Measurements from ENCODE around the gene CELA2A.
"Not testable (repeated sequence)": the region's sequence is repeated elsewhere in the genome, so short reads cannot be mapped to it uniquely, and the experiment has no call there.

Gene CELA2A

GRCh38 chr1:15425521-15425920 lies 31.0 kb upstream of the CELA2A start:
- DNase-seq (ENCODE audit: low read depth), result no peak

GRCh38 chr1:15425958-15426357 lies 30.6 kb upstream of the CELA2A start:
- no peak for DNase-seq (ENCODE audit: low read depth)

GRCh38 chr1:15426492-15427279 lies 29.8 kb upstream of the CELA2A start:
- no peak for DNase-seq (ENCODE audit: low read depth)

GRCh38 chr1:15427280-15427666 lies 29.3 kb upstream of the CELA2A start:
- no peak for DNase-seq (ENCODE audit: low read depth)

- DNase-seq (ENCODE audit: low read depth), result not testable (repeated sequence)
Measured at GRCh38 chr1:15428252-15428651, 28.3 kb upstream of the CELA2A start.

GRCh38 chr1:15428815-15429435 lies 27.6 kb upstream of the CELA2A start:
- no peak for DNase-seq (ENCODE audit: low read depth)

- no peak for DNase-seq (ENCODE audit: low read depth)
Measured at GRCh38 chr1:15429701-15430149, 26.8 kb upstream of the CELA2A start.

- peak; percentile 62 for DNase-seq (ENCODE audit: low read depth)
Measured at GRCh38 chr1:15430787-15431570, 25.6 kb upstream of the CELA2A start.

GRCh38 chr1:15431571-15431948 lies 25.0 kb upstream of the CELA2A start:
- DNase-seq (ENCODE audit: low read depth), result no peak

- no peak for DNase-seq (ENCODE audit: low read depth)
Measured at GRCh38 chr1:15432324-15432723, 24.2 kb upstream of the CELA2A start.

GRCh38 chr1:15433471-15433870 lies 23.1 kb upstream of the CELA2A start:
- no peak for DNase-seq (ENCODE audit: low read depth)

- not testable (repeated sequence) for DNase-seq (ENCODE audit: low read depth)
Measured at GRCh38 chr1:15434739-15435138, 21.8 kb upstream of the CELA2A start.

GRCh38 chr1:15435239-15436077 lies 21.1 kb upstream of the CELA2A start:
- DNase-seq (ENCODE audit: low read depth), result no peak

GRCh38 chr1:15436881-15437442 lies 19.6 kb upstream of the CELA2A start:
- no peak for DNase-seq (ENCODE audit: low read depth)

- no peak for DNase-seq (ENCODE audit: low read depth)
Measured at GRCh38 chr1:15439325-15439724, 17.2 kb upstream of the CELA2A start.

- DNase-seq (ENCODE audit: low read depth), result no peak
Measured at GRCh38 chr1:15440357-15440756, 16.2 kb upstream of the CELA2A start.

GRCh38 chr1:15441247-15441646 lies 15.3 kb upstream of the CELA2A start:
- no peak for DNase-seq (ENCODE audit: low read depth)

- no peak for DNase-seq (ENCODE audit: low read depth)
Measured at GRCh38 chr1:15442119-15442518, 14.4 kb upstream of the CELA2A start.

- DNase-seq (ENCODE audit: low read depth), result no peak
Measured at GRCh38 chr1:15442759-15443158, 13.8 kb upstream of the CELA2A start.

GRCh38 chr1:15443281-15443680 lies 13.3 kb upstream of the CELA2A start:
- DNase-seq (ENCODE audit: low read depth), result no peak

Measured in activated T-cell treated with anti-CD3 and anti-CD28 coated beads for 48 hours (primary cell).